ENCODE measurements around the gene PAAF1.

DNA sequence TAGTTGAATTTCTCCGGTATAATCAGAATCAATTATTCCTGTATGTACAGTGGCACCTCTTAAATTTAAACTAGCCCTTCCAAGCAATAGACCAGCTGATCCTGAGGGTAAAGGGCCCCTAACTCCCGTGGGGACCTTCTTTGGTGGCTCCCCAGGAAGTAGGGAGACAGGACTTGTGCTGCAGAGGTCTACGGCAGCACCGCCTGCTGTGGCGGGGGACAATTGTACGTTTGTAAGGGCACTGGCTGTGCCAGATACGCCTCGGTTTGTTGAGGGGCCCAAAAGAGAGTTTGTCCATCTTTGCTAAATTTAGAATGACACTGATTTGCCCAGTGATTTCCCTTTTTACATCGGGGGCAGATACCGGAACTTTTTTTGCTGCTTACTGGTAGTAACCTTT is 68.1 kb downstream of the PAAF1 start:
- TF ChIP-seq POLR2A (IDR thresholded peaks at IDR 0.05) (no peak), CTCF (IDR thresholded peaks at IDR 0.05) (no peak)
